ENCODE measurements around the gene SORBS2.

- TF ChIP-seq CTCF (IDR thresholded peaks at IDR 0.05; ENCODE audit: extremely low read depth in 1 of 2, insufficient read depth in 1 of 2, low read depth in 1 of 2, low read length in 2 of 2), result no peak
- no peak for TF ChIP-seq MAX (IDR thresholded peaks at IDR 0.05; ENCODE audit: insufficient read depth, insufficient read length)
- no peak for TF ChIP-seq MYC (IDR thresholded peaks at IDR 0.05; ENCODE audit: low read depth, low read length)
- TF ChIP-seq POLR2A (IDR thresholded peaks at IDR 0.05; ENCODE audit: low read depth, low read length), result no peak
- no peak for TF ChIP-seq EZH2 (IDR thresholded peaks at IDR 0.05; ENCODE audit: borderline replicate concordance, low read depth, low read length, severe bottlenecking)
- TF ChIP-seq POLR2AphosphoS5 (IDR thresholded peaks at IDR 0.05; ENCODE audit: insufficient read depth, low read depth, low read length), result no peak
- TF ChIP-seq FOS (IDR thresholded peaks at IDR 0.05; ENCODE audit: borderline replicate concordance, insufficient read depth, low read length), result no peak
Measured at GRCh38 chr4:185748901-185749390, 63.0 kb downstream of the SORBS2 start.

All from endothelial cell of umbilical vein (primary cell).